GM19438 (cell line): ENCODE measurements around the gene LURAP1L.
"Not testable (repeated sequence)": the region's sequence is repeated elsewhere in the genome, so short reads cannot be mapped to it uniquely, and the experiment has no call there.

Experiments used
- ATAC-seq: cut with Tn5 transposase; IDR thresholded peaks from one replicate; pipeline ENCODE4 v1.9.1; 2021; ENCODE audit warnings: low read depth; ENCODE audit not compliant: unreplicated experiment

Gene LURAP1L

GRCh38 chr9:12853051-12853450 lies 78.2 kb downstream of the LURAP1L start:
- ATAC-seq = no peak

GRCh38 chr9:12854221-12854620 lies 79.4 kb downstream of the LURAP1L start:
- ATAC-seq = no peak

GRCh38 chr9:12855066-12855465 lies 80.2 kb downstream of the LURAP1L start:
- no peak for ATAC-seq

GRCh38 chr9:12856603-12857002 lies 81.8 kb downstream of the LURAP1L start:
- no peak for ATAC-seq

- ATAC-seq = no peak
Observed at GRCh38 chr9:12859704-12860251, 85.0 kb downstream of the LURAP1L start.

- no peak for ATAC-seq
Observed at GRCh38 chr9:12860998-12861397, 86.2 kb downstream of the LURAP1L start.

- ATAC-seq = no peak
Observed at GRCh38 chr9:12862611-12863410, 88.0 kb downstream of the LURAP1L start.

GRCh38 chr9:12863618-12864017 lies 88.8 kb downstream of the LURAP1L start:
- ATAC-seq = no peak

GRCh38 chr9:12865380-12865779 lies 90.6 kb downstream of the LURAP1L start:
- not testable (repeated sequence) for ATAC-seq
